Measurements from ENCODE around the gene CLCN1.

CLCN1 gene

GRCh38 chr7:143363016-143363937 lies 47.4 kb downstream of the CLCN1 start:
- DNase-seq (ENCODE audit: low spot score), result no peak

- DNase-seq (ENCODE audit: low spot score), result no peak
Observed at GRCh38 chr7:143367972-143368371, 52.1 kb downstream of the CLCN1 start.

- no peak for DNase-seq (ENCODE audit: low spot score)
Observed at GRCh38 chr7:143368387-143368786, 52.5 kb downstream of the CLCN1 start.

GRCh38 chr7:143369678-143370651 lies 54.1 kb downstream of the CLCN1 start:
- DNase-seq (ENCODE audit: low spot score), result no peak

- DNase-seq (ENCODE audit: low spot score), result no peak
Observed at GRCh38 chr7:143372070-143372469, 56.2 kb downstream of the CLCN1 start.

GRCh38 chr7:143373255-143373794 lies 57.4 kb downstream of the CLCN1 start:
- no peak for DNase-seq (ENCODE audit: low spot score)

GRCh38 chr7:143374561-143374960 lies 58.6 kb downstream of the CLCN1 start:
- no peak for DNase-seq (ENCODE audit: low spot score)

GRCh38 chr7:143375298-143376034 lies 59.6 kb downstream of the CLCN1 start:
- DNase-seq (ENCODE audit: low spot score), result no peak

GRCh38 chr7:143376396-143376795 lies 60.5 kb downstream of the CLCN1 start:
- DNase-seq (ENCODE audit: low spot score), result no peak

- DNase-seq (ENCODE audit: low spot score), result no peak
Observed at GRCh38 chr7:143379611-143380259, 63.8 kb downstream of the CLCN1 start.

- peak; percentile 86 for DNase-seq (ENCODE audit: low spot score)
Observed at GRCh38 chr7:143380260-143380645, 64.3 kb downstream of the CLCN1 start.

- peak; percentile 83 for DNase-seq (ENCODE audit: low spot score)
Observed at GRCh38 chr7:143380646-143381426, 64.9 kb downstream of the CLCN1 start, which contains the start of gene ZYX. Gene ZYX, plus strand, starts transcription at chr7:143381345. Its CDS starts 227 bp downstream, at chr7:143381572.

- no peak for DNase-seq (ENCODE audit: low spot score)
Observed at GRCh38 chr7:143381427-143382125, 65.7 kb downstream of the CLCN1 start.

- no peak for DNase-seq (ENCODE audit: low spot score)
Observed at GRCh38 chr7:143382126-143382790, 66.3 kb downstream of the CLCN1 start.

GRCh38 chr7:143382791-143383641 lies 67.1 kb downstream of the CLCN1 start:
- no peak for DNase-seq (ENCODE audit: low spot score)

- no peak for DNase-seq (ENCODE audit: low spot score)
Observed at GRCh38 chr7:143383642-143383957, 67.7 kb downstream of the CLCN1 start.

GRCh38 chr7:143384148-143384547 lies 68.2 kb downstream of the CLCN1 start:
- DNase-seq (ENCODE audit: low spot score), result no peak
